ENCODE measurements around the gene TBC1D30.
"Not testable (repeated sequence)": the region's sequence is repeated elsewhere in the genome, so short reads cannot be mapped to it uniquely, and the experiment has no call there.

TBC1D30 gene

DNA sequence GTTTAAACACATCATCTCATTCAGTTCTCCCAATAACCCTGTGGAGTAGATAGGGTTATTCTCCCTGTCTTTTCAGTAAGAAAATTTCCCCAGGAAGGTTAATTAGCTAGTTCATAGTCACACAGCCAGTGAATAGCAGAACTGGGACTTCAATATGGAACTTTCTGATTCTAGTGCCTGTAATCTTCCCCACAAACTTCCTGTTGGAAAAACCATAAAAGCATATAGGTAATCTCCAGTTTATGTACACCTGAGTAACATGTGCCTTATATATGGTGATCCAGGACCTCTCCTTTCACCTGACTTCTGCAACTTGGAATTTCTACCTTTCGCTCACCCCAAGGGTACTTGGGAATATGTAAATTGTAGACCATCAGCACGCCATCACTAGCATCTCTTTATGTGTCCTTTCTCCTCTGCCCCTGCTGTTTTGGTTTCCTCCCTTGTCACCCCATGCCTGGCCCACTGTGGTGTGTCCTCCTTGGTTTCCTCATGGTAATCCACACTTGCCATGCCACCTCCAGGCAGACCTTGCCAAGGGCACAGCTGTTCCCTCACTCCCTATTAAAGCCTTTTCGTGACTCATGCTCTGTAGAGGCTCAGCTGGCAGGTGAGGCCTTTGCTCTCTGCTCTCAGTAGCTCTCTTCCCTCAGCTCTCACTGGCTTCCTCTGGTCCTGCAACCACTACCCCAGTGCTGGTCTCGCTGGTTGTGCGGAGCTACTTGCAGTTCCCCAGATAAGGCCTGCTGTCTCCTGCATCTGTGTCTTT lies 16.7 kb downstream of the TBC1D30 start:
- Histone ChIP-seq H3K27me3 (ENCODE audit: control insufficient read depth, low read length) (no peaks in the 10 kb centered on the region), H3K27ac (ENCODE audit: low read depth, low read length) (no peak overlapping the region), H4K20me1 (ENCODE audit: control insufficient read depth, insufficient read depth, low read depth, low read length) (no peaks in the 10 kb centered on the region), H3K4me1 (ENCODE audit: control insufficient read depth, low read length) (no peaks in the 10 kb centered on the region), H3K4me3 (ENCODE audit: low read length) (no peak overlapping the region), H3K36me3 (ENCODE audit: control insufficient read depth, low read length) (peaks cover 43% of the 10 kb centered on the region), H3K4me2 (ENCODE audit: low read length) (no peak overlapping the region), H3K9me3 (ENCODE audit: control insufficient read depth, insufficient read depth, low read length) (no peaks in the 10 kb centered on the region), H3K9me2 (replicated peaks; ENCODE audit: control insufficient read depth, low read length) (no peaks in the 10 kb centered on the region), H3K79me2 (ENCODE audit: control insufficient read depth, low read length) (no peaks in the 10 kb centered on the region), H3F3A (ENCODE audit: control insufficient read depth, insufficient read depth) (no peaks in the 10 kb centered on the region)
- TF ChIP-seq EZH2phosphoT487 (IDR thresholded peaks at IDR 0.05; ENCODE audit: borderline replicate concordance, low read length), result no peak
- TF ChIP-seq, protein P1, sequence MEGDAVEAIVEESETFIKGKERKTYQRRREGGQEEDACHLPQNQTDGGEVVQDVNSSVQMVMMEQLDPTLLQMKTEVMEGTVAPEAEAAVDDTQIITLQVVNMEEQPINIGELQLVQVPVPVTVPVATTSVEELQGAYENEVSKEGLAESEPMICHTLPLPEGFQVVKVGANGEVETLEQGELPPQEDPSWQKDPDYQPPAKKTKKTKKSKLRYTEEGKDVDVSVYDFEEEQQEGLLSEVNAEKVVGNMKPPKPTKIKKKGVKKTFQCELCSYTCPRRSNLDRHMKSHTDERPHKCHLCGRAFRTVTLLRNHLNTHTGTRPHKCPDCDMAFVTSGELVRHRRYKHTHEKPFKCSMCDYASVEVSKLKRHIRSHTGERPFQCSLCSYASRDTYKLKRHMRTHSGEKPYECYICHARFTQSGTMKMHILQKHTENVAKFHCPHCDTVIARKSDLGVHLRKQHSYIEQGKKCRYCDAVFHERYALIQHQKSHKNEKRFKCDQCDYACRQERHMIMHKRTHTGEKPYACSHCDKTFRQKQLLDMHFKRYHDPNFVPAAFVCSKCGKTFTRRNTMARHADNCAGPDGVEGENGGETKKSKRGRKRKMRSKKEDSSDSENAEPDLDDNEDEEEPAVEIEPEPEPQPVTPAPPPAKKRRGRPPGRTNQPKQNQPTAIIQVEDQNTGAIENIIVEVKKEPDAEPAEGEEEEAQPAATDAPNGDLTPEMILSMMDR (IDR thresholded peaks at IDR 0.05; ENCODE audit: low read depth, low read length, poor library complexity, severe bottlenecking), result no peak

DNA sequence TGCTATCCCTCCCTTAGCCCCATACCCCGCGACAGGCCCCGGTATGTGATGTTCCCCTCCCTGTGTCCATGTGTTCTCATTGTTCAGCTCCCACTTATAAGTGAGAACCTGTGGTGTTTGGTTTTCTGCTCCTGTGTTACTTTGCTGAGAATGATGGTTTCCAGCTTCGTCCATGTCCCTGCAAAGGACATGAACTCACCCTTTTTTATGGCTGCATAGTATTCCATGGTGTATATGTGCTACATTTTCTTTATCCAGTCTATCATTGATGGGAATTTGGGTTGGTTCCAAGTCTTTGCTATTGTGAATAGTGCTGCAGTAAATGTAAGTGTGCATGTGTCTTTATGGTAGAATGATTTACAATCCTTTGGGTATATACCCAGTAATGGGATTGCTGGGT lies 24.0 kb downstream of the TBC1D30 start:
- H3K9me2 ChIP-seq (replicated peaks; ENCODE audit: control insufficient read depth, low read length); H3K4me2 ChIP-seq (ENCODE audit: low read length); H3F3A ChIP-seq (ENCODE audit: control insufficient read depth, insufficient read depth): not testable (repeated sequence)

DNA sequence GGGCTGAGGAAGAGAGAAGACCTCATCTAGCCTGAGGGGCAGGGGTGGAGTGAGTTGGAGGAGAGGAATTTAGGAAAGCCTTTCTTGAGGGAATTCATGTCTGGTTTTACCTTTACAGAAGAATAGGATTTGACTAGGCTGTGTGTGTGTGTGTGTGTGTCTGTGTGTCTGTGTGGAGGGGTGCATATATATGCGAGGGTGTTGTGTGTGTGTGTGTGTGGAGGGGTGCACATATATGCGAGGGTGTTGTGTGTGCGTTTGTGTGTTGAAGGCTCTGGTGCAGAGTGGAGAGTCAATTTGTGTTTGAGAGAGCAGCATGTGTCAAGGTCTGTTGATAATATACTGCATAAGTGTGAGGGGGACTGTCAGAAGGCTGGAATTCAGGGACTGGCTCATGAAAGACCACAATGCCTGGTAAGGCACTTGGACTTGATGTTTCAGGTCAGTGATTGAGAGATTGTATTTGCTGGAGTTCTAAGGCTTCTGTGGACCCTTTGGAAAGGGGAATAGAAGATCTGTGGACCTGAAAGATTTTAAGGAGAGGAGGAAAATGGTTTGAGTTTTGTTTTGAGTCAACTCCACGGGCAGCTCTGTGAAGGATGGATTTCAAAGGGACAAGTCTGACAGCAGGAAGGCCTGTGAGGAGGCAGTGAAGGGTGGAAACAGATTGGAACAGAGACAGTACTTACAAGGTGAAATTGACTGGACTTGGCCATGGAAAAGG lies 34.6 kb downstream of the TBC1D30 start:
- H3K9me3 ChIP-seq (ENCODE audit: control insufficient read depth, insufficient read depth, low read length), result no peaks in the 10 kb centered on the region

More for the DNA sequence above, 24.0 kb downstream of the TBC1D30 start:
- not testable (repeated sequence) for H3K4me1 ChIP-seq (ENCODE audit: control insufficient read depth, low read length); H3K27ac ChIP-seq (ENCODE audit: low read depth, low read length); H4K20me1 ChIP-seq (ENCODE audit: control insufficient read depth, insufficient read depth, low read depth, low read length); H3K27me3 ChIP-seq (ENCODE audit: control insufficient read depth, low read length); H3K79me2 ChIP-seq (ENCODE audit: control insufficient read depth, low read length); H3K9me3 ChIP-seq (ENCODE audit: control insufficient read depth, insufficient read depth, low read length); H3K4me3 ChIP-seq (ENCODE audit: low read length)
- H3K36me3 ChIP-seq (ENCODE audit: control insufficient read depth, low read length), result peaks cover 10% of the 10 kb centered on the region

More for the DNA sequence above, 34.6 kb downstream of the TBC1D30 start:
- no peaks in the 10 kb centered on the region for H3K9me2 ChIP-seq (replicated peaks; ENCODE audit: control insufficient read depth, low read length)
- H3K36me3 ChIP-seq (ENCODE audit: control insufficient read depth, low read length), result peaks cover 14% of the 10 kb centered on the region; the same call in 1 of the 2 replicates
- no peaks in the 10 kb centered on the region for H3F3A ChIP-seq (ENCODE audit: control insufficient read depth, insufficient read depth)
- H3K4me1 ChIP-seq (ENCODE audit: control insufficient read depth, low read length), result no peaks in the 10 kb centered on the region
- H3K4me2 ChIP-seq (ENCODE audit: low read length), result no peak overlapping the region
- H3K4me3 ChIP-seq (ENCODE audit: low read length), result no peak overlapping the region
- H3K27ac ChIP-seq (ENCODE audit: low read depth, low read length), result no peak overlapping the region
- no peaks in the 10 kb centered on the region for H3K79me2 ChIP-seq (ENCODE audit: control insufficient read depth, low read length)
- H4K20me1 ChIP-seq (ENCODE audit: control insufficient read depth, insufficient read depth, low read depth, low read length), result no peaks in the 10 kb centered on the region
- TF ChIP-seq, protein P1 (IDR thresholded peaks at IDR 0.05; ENCODE audit: low read depth, low read length, poor library complexity, severe bottlenecking), result no peak
- TF ChIP-seq EZH2phosphoT487 (IDR thresholded peaks at IDR 0.05; ENCODE audit: borderline replicate concordance, low read length), result no peak
- H3K27me3 ChIP-seq (ENCODE audit: control insufficient read depth, low read length), result no peaks in the 10 kb centered on the region

Data from DOHH2 (cell line).